Bronchial epithelial cell (primary cell): ENCODE data around the gene MPRIP. TPM values are rescaled to one million over a fixed set of nuclear protein-coding genes. Genes with fewer than 3 reads are reported as not detected.
A peak's percentile ranks its signal among the peaks of the same experiment; 100 is the strongest.
"Not testable (repeated sequence)": the region's sequence is repeated elsewhere in the genome, so short reads cannot be mapped to it uniquely, and the experiment has no call there.

Experiments
- DNase-seq: peaks from one replicate; pipeline ENCODE4 v3.0.0-alpha.2; 2010; ENCODE audit warnings: low read depth
- FAIRE-seq: peaks from 2 replicates; lab custom pipeline; 2011; peaks lifted over from hg19 to GRCh38; lab: Jason Lieb, UNC
- H3K27me3 ChIP-seq: 2 replicates; pipeline ENCODE4 v1.5.1; 2011; ENCODE audit warnings: low read length; ENCODE audit not compliant: control insufficient read depth, insufficient read depth
- H3K36me3 ChIP-seq: 2 replicates; pipeline ENCODE4 v1.5.1; 2011; ENCODE audit warnings: low read length; ENCODE audit not compliant: control insufficient read depth, insufficient read depth
- H3K4me3 ChIP-seq: 2 replicates; pipeline ENCODE4 v1.5.1; 2011; ENCODE audit warnings: mild to moderate bottlenecking, low read depth, low read length, control low read depth
- CTCF ChIP-seq: IDR thresholded peaks from 2 replicates; pipeline ENCODE4 v1.5.1; 2011; ENCODE audit warnings: mild to moderate bottlenecking, moderate library complexity, low read length, control low read depth, inconsistent platforms; ENCODE audit not compliant: insufficient read depth, severe bottlenecking
- total RNA-seq: library from RNA; depleted of rRNA; stranded (reverse); fragments of >200 nt; gene quantifications from 2 replicates; pipeline ENCODE4 v1.2.1, GENCODE V29; 2014

The MPRIP gene
- total RNA-seq, 1 donor from 2014 or later, result 183 TPM

- Histone ChIP-seq H3K4me3 (no peak overlapping the region), H3K36me3 (peaks cover 25% of the 10 kb centered on the region), H3K27me3 (no peaks in the 10 kb centered on the region)
- no peak for DNase-seq
- TF ChIP-seq CTCF, result no peak
- FAIRE-seq, result no peak
Observed at GRCh38 chr17:17182598-17183136, 140.4 kb downstream of the MPRIP start.

- no peaks in the 10 kb centered on the region for H3K27me3 ChIP-seq
- peaks cover 20% of the 10 kb centered on the region for H3K36me3 ChIP-seq
- TF ChIP-seq CTCF, result no peak
- DNase-seq (no peak), FAIRE-seq (no peak)
- no peak overlapping the region for H3K4me3 ChIP-seq
Observed at GRCh38 chr17:17183744-17184143, 141.5 kb downstream of the MPRIP start.

GRCh38 chr17:17184985-17185757 is 142.9 kb downstream of the MPRIP start:
- not testable (repeated sequence) for FAIRE-seq, DNase-seq, H3K27me3 ChIP-seq, H3K4me3 ChIP-seq
- H3K36me3 ChIP-seq, result peaks cover 13% of the 10 kb centered on the region

GRCh38 chr17:17186051-17186450 is 143.8 kb downstream of the MPRIP start:
- no peak for FAIRE-seq
- no peak overlapping the region for H3K4me3 ChIP-seq
- no peaks in the 10 kb centered on the region for H3K27me3 ChIP-seq
- DNase-seq, result peak; percentile 96
- TF ChIP-seq CTCF, result no peak
- H3K36me3 ChIP-seq, result peaks cover 6% of the 10 kb centered on the region

- Histone ChIP-seq H3K27me3 (no peaks in the 10 kb centered on the region), H3K4me3 (no peak overlapping the region), H3K36me3 (peaks cover 4% of the 10 kb centered on the region)
- DNase-seq, result no peak
- no peak for TF ChIP-seq CTCF
- FAIRE-seq, result no peak
Observed at GRCh38 chr17:17186551-17187505, 144.6 kb downstream of the MPRIP start.

GRCh38 chr17:17188586-17188985 is 146.3 kb downstream of the MPRIP start:
- DNase-seq (no peak), FAIRE-seq (no peak)
- TF ChIP-seq CTCF, result no peak
- Histone ChIP-seq H3K4me3 (no peak overlapping the region), H3K36me3 (no peaks in the 10 kb centered on the region), H3K27me3 (no peaks in the 10 kb centered on the region)
